ENCODE results near the gene KCNAB2.

GRCh38 chr1:6093611-6094010 is 47.9 kb downstream of the KCNAB2 start:
- TF ChIP-seq FOXJ3 (CRISPR knock-in tag; IDR thresholded peaks at IDR 0.05; ENCODE audit: borderline replicate concordance) (no peak), MLX (CRISPR knock-in tag; IDR thresholded peaks at IDR 0.05) (no peak), SMAD4 (CRISPR knock-in tag; IDR thresholded peaks at IDR 0.05) (no peak), GABPB1 (CRISPR knock-in tag; IDR thresholded peaks at IDR 0.05) (no peak), ZNF232 (CRISPR knock-in tag; IDR thresholded peaks at IDR 0.05) (no peak), CREB1 (CRISPR knock-in tag; IDR thresholded peaks at IDR 0.05) (no peak), CTCF (IDR thresholded peaks at IDR 0.05) (no peak), ATF3 (CRISPR knock-in tag; conservative IDR thresholded peaks at IDR 0.05) (no peak)

Measured in WTC11 (cell line).